ENCODE data around the gene MYLK3. TPM values are rescaled to one million over a fixed set of nuclear protein-coding genes. Genes with fewer than 3 reads are reported as not detected.
A peak's percentile ranks its signal among the peaks of the same experiment; 100 is the strongest.

The MYLK3 gene
- total RNA-seq, 1 donor from 2014 or later: under 0.01 TPM

DNA sequence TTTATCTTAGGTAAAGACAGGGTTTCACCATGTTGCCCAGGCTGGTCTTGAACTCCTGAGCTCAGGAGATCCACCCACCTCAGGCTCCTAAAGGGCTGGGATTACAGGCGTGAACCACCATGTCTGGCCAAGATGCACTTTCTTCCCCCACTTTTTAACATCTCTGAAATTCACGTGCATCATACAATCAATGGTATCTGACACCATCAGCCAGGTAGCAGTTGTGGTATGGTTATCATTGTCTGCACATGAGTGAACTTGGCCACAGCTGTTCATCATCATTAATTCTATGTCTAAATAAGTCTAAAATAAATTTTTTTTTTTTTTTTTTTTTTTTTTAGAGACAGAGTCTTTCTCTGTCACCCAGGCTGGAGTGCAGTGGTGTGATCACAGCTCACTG, 34.2 kb upstream of the MYLK3 start:
- Histone ChIP-seq H3K4me3 (ENCODE audit: low read depth, low read length) (no peak overlapping the region), H3K36me3 (ENCODE audit: control insufficient read depth, insufficient read depth, low read length) (no peaks in the 10 kb centered on the region), H3K27me3 (ENCODE audit: control insufficient read depth, insufficient read depth, low read length) (no peaks in the 10 kb centered on the region)
- TF ChIP-seq, protein P1, sequence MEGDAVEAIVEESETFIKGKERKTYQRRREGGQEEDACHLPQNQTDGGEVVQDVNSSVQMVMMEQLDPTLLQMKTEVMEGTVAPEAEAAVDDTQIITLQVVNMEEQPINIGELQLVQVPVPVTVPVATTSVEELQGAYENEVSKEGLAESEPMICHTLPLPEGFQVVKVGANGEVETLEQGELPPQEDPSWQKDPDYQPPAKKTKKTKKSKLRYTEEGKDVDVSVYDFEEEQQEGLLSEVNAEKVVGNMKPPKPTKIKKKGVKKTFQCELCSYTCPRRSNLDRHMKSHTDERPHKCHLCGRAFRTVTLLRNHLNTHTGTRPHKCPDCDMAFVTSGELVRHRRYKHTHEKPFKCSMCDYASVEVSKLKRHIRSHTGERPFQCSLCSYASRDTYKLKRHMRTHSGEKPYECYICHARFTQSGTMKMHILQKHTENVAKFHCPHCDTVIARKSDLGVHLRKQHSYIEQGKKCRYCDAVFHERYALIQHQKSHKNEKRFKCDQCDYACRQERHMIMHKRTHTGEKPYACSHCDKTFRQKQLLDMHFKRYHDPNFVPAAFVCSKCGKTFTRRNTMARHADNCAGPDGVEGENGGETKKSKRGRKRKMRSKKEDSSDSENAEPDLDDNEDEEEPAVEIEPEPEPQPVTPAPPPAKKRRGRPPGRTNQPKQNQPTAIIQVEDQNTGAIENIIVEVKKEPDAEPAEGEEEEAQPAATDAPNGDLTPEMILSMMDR (IDR thresholded peaks at IDR 0.05; ENCODE audit: insufficient read depth, low read length, severe bottlenecking): no peak
- DNase-seq (ENCODE audit: low read depth): no peak
- FAIRE-seq: no peak

DNA sequence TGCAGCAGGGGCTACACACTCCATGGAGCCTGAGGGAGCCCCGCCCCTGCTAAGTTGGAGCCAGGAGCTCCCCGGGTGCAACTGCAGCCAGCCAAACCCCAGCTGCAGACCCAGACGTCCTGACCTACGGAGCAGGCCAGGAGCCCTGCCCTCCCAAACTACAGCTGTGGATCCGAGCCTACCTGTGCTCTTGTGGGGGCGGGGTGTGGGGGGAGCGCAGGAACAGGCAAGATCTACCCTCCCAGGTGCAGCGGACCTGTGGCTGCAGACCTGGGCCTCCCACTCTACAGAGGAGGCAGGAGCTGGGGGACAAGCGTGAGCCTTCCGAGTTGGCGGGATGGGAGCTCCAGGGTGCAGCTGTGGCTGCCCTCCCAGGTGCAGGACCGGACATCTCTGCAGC, 29.7 kb upstream of the MYLK3 start:
- TF ChIP-seq, protein P1 (IDR thresholded peaks at IDR 0.05; ENCODE audit: insufficient read depth, low read length, severe bottlenecking): no peak
- DNase-seq (ENCODE audit: low read depth) (no peak), FAIRE-seq (no peak)
- no peaks in the 10 kb centered on the region for H3K36me3 ChIP-seq (ENCODE audit: control insufficient read depth, insufficient read depth, low read length)
- H3K27me3 ChIP-seq (ENCODE audit: control insufficient read depth, insufficient read depth, low read length): no peaks in the 10 kb centered on the region
- no peak overlapping the region for H3K4me3 ChIP-seq (ENCODE audit: low read depth, low read length)

DNA sequence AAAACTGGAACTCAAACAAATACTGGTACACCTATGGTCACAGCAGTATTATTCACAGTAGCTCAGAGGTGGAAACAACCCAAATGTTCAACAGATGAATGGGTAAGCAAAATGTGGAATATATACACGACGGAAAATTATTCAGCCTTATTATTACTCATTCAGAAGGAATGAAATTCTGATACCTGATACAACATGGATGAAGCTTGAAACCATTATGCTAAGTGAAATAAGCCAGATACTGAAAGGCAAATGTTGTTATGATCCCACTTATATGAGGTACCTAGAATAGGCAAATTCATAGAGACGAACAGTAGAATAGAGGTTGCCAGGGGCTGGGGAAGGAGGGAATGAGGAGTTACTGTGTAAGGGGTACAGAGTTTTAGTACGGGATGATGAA, 27.1 kb upstream of the MYLK3 start:
- TF ChIP-seq, protein P1 (IDR thresholded peaks at IDR 0.05; ENCODE audit: insufficient read depth, low read length, severe bottlenecking): no peak
- H3K36me3 ChIP-seq (ENCODE audit: control insufficient read depth, insufficient read depth, low read length): no peaks in the 10 kb centered on the region
- no peak overlapping the region for H3K4me3 ChIP-seq (ENCODE audit: low read depth, low read length)
- no peaks in the 10 kb centered on the region for H3K27me3 ChIP-seq (ENCODE audit: control insufficient read depth, insufficient read depth, low read length)
- peak; percentile 45 for DNase-seq (ENCODE audit: low read depth)
- no peak for FAIRE-seq

DNA sequence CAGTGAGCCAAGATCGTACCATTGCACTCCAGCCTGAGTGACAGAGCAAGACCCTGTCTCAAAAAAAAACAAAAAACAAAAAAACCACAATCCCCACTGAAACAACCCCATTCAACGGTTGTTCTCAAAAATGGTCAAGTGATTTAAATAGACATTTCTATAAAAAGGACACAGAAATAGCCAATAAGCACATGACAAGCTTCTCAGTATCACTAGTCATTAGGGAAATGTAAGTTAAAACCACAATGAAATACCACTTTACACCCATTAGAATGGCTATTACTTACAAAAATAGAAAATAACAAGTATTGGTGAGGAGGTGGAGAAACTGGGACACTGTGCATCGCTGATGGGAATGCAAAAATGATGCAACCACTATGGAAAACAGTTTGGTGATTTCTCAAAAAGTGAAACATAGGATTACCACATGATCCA, 26.6 kb upstream of the MYLK3 start:
- no peak for DNase-seq (ENCODE audit: low read depth)
- TF ChIP-seq, protein P1 (IDR thresholded peaks at IDR 0.05; ENCODE audit: insufficient read depth, low read length, severe bottlenecking): no peak
- FAIRE-seq: no peak
- H3K27me3 ChIP-seq (ENCODE audit: control insufficient read depth, insufficient read depth, low read length): no peaks in the 10 kb centered on the region
- no peaks in the 10 kb centered on the region for H3K36me3 ChIP-seq (ENCODE audit: control insufficient read depth, insufficient read depth, low read length)
- no peak overlapping the region for H3K4me3 ChIP-seq (ENCODE audit: low read depth, low read length)

DNA sequence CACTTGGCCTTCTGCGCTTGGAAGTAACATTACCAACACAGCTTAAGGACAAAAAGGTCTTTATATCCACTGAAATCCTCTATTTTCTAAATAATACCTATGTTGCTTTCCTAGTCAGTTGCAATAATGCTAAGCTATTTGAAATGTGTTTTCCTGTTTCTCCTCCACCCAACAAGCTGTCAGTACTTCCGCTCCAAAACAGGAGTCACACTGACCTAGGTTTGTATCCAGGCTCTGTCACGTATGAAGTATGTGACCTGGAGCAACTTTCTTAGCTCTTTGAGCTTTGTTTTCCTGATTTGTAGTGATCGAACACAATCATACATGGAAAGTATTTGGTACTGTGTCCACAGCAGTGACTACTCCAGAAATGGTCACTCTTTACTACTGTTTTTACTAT, 24.3 kb upstream of the MYLK3 start:
- no peaks in the 10 kb centered on the region for H3K36me3 ChIP-seq (ENCODE audit: control insufficient read depth, insufficient read depth, low read length)
- TF ChIP-seq, protein P1 (IDR thresholded peaks at IDR 0.05; ENCODE audit: insufficient read depth, low read length, severe bottlenecking): no peak
- FAIRE-seq (no peak), DNase-seq (ENCODE audit: low read depth) (no peak)
- no peak overlapping the region for H3K4me3 ChIP-seq (ENCODE audit: low read depth, low read length)
- H3K27me3 ChIP-seq (ENCODE audit: control insufficient read depth, insufficient read depth, low read length): no peaks in the 10 kb centered on the region

DNA sequence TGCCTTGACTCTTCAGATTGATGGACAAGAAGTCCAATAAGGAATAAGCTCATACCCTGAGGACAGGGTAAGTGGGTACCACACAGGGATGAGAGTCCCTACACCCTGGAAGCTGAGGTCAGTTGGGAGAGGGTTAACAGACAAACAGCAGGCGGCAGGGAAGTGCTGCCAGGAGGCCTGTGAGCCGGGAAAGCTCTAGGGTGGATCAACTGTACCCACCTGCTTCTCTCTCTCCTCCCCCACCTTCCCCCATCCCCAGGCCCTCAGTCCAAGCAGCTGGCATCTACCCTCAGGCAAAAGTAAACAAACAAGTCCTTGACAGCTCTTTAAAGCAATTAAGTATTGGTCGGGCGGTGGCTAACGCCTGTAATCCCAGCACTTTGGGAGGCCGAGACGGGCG, 20.7 kb upstream of the MYLK3 start:
- no peaks in the 10 kb centered on the region for H3K36me3 ChIP-seq (ENCODE audit: control insufficient read depth, insufficient read depth, low read length)
- FAIRE-seq (no peak), DNase-seq (ENCODE audit: low read depth) (no peak)
- H3K27me3 ChIP-seq (ENCODE audit: control insufficient read depth, insufficient read depth, low read length): no peaks in the 10 kb centered on the region
- TF ChIP-seq, protein P1 (IDR thresholded peaks at IDR 0.05; ENCODE audit: insufficient read depth, low read length, severe bottlenecking): no peak
- no peak overlapping the region for H3K4me3 ChIP-seq (ENCODE audit: low read depth, low read length)
